SJCRH30 (cell line): ENCODE results near the gene RNF220. TPM values are rescaled to one million over a fixed set of nuclear protein-coding genes. Genes with fewer than 3 reads are reported as not detected.
A peak's percentile ranks its signal among the peaks of the same experiment; 100 is the strongest.

Experiments used
- DNase-seq, 2 experiments: peaks; one replicate each; pipeline ENCODE4 v3.0.0-alpha.2; 2015 to 2020
- H3K27ac ChIP-seq: fragments of 250-450 bp; sonication (Bioruptor Pico); 2 replicates; pipeline ENCODE4 v1.5.1; 2020; ENCODE audit warnings: mild to moderate bottlenecking, moderate library complexity
- H3K27me3 ChIP-seq: fragments of 250-450 bp; sonication (Bioruptor Pico); 2 replicates; pipeline ENCODE4 v1.5.1; 2020; ENCODE audit warnings: mild to moderate bottlenecking, moderate library complexity
- H3K36me3 ChIP-seq: fragments of 250-450 bp; sonication (Bioruptor Pico); 2 replicates; pipeline ENCODE4 v1.5.1; 2020; ENCODE audit warnings: mild to moderate bottlenecking, moderate library complexity
- H3K4me1 ChIP-seq: fragments of 250-450 bp; sonication (Bioruptor Pico); 2 replicates; pipeline ENCODE4 v1.5.1; 2020; ENCODE audit warnings: mild to moderate bottlenecking, moderate library complexity
- H3K4me3 ChIP-seq: fragments of 250-450 bp; sonication (Bioruptor Pico); 2 replicates; pipeline ENCODE4 v1.5.1; 2020; ENCODE audit warnings: mild to moderate bottlenecking, moderate library complexity
- H3K9me3 ChIP-seq: fragments of 250-450 bp; sonication (Bioruptor Pico); replicated peaks from 2 replicates; pipeline ENCODE4 v1.5.1; 2020; ENCODE audit warnings: mild to moderate bottlenecking, moderate library complexity
- total RNA-seq: library from RNA; depleted of rRNA; stranded (reverse); fragments of >200 nt; shearing (Covaris generic); gene quantifications from 2 replicates; pipeline ENCODE4 v1.2.3, GENCODE V29; 2014

The RNF220 gene
- total RNA-seq, 1 experiment from 2014 or later: 94.9 TPM

- H3K27ac ChIP-seq: no peak overlapping the region
- no peak for DNase-seq
- peaks cover 10% of the 10 kb centered on the region for H3K4me1 ChIP-seq
- no peaks in the 10 kb centered on the region for H3K9me3 ChIP-seq
- peaks cover 20% of the 10 kb centered on the region for H3K27me3 ChIP-seq
- H3K36me3 ChIP-seq: no peaks in the 10 kb centered on the region
- H3K4me3 ChIP-seq: no peak overlapping the region
Observed at GRCh38 chr1:44566281-44567046, 161.4 kb downstream of the RNF220 start.

- Histone ChIP-seq H3K4me3 (no peak overlapping the region), H3K4me1 (peaks cover 10% of the 10 kb centered on the region), H3K9me3 (no peaks in the 10 kb centered on the region), H3K27ac (no peak overlapping the region), H3K36me3 (no peaks in the 10 kb centered on the region), H3K27me3 (peaks cover 17% of the 10 kb centered on the region)
- no peak for DNase-seq
Observed at GRCh38 chr1:44568128-44568900, 163.3 kb downstream of the RNF220 start.

- no peak overlapping the region for H3K4me3 ChIP-seq
- no peak for DNase-seq
- peaks cover 10% of the 10 kb centered on the region for H3K27me3 ChIP-seq
- H3K4me1 ChIP-seq: peaks cover 10% of the 10 kb centered on the region
- H3K27ac ChIP-seq: no peak overlapping the region
- H3K36me3 ChIP-seq: no peaks in the 10 kb centered on the region
- no peaks in the 10 kb centered on the region for H3K9me3 ChIP-seq
Observed at GRCh38 chr1:44569491-44569890, 164.4 kb downstream of the RNF220 start.

GRCh38 chr1:44571712-44572571, 166.9 kb downstream of the RNF220 start:
- no peaks in the 10 kb centered on the region for H3K36me3 ChIP-seq
- no peak overlapping the region for H3K4me3 ChIP-seq
- H3K27ac ChIP-seq: no peak overlapping the region
- peak in 1 of 2 experiments; percentile 46 for DNase-seq
- peaks cover 10% of the 10 kb centered on the region for H3K27me3 ChIP-seq
- H3K9me3 ChIP-seq: no peaks in the 10 kb centered on the region
- peaks cover 28% of the 10 kb centered on the region for H3K4me1 ChIP-seq

GRCh38 chr1:44572572-44572879, 167.5 kb downstream of the RNF220 start:
- peaks cover 29% of the 10 kb centered on the region for H3K4me1 ChIP-seq
- no peaks in the 10 kb centered on the region for H3K36me3 ChIP-seq
- no peak for DNase-seq
- H3K9me3 ChIP-seq: no peaks in the 10 kb centered on the region
- H3K27me3 ChIP-seq: peaks cover 10% of the 10 kb centered on the region
- H3K27ac ChIP-seq: no peak overlapping the region
- H3K4me3 ChIP-seq: no peak overlapping the region

GRCh38 chr1:44575396-44575795, 170.3 kb downstream of the RNF220 start:
- Histone ChIP-seq H3K4me1 (peaks cover 29% of the 10 kb centered on the region), H3K27ac (peak overlapping the region; percentile 30; the same call in 1 of the 2 replicates), H3K9me3 (no peaks in the 10 kb centered on the region), H3K36me3 (no peaks in the 10 kb centered on the region), H3K27me3 (peaks cover 4% of the 10 kb centered on the region; the same call in 1 of the 2 replicates), H3K4me3 (no peak overlapping the region)
- peak in 1 of 2 experiments; percentile 49 for DNase-seq

- Histone ChIP-seq H3K36me3 (no peaks in the 10 kb centered on the region), H3K4me1 (peaks cover 29% of the 10 kb centered on the region), H3K4me3 (no peak overlapping the region), H3K27me3 (no peaks in the 10 kb centered on the region), H3K9me3 (no peaks in the 10 kb centered on the region), H3K27ac (peak overlapping the region; percentile 30; the same call in 1 of the 2 replicates)
- peak; percentile 29 to 42 for DNase-seq
Observed at GRCh38 chr1:44576456-44577150, 171.5 kb downstream of the RNF220 start.

GRCh38 chr1:44581205-44581604, 176.2 kb downstream of the RNF220 start:
- Histone ChIP-seq H3K9me3 (no peaks in the 10 kb centered on the region), H3K27ac (no peak overlapping the region), H3K4me1 (peaks cover 14% of the 10 kb centered on the region), H3K36me3 (no peaks in the 10 kb centered on the region), H3K27me3 (peaks cover 9% of the 10 kb centered on the region; the same call in 1 of the 2 replicates), H3K4me3 (no peak overlapping the region)
- DNase-seq: no peak

GRCh38 chr1:44584167-44584566, 179.1 kb downstream of the RNF220 start:
- Histone ChIP-seq H3K27me3 (peaks cover 9% of the 10 kb centered on the region), H3K4me1 (no peaks in the 10 kb centered on the region), H3K27ac (no peak overlapping the region), H3K36me3 (no peaks in the 10 kb centered on the region), H3K4me3 (no peak overlapping the region), H3K9me3 (no peaks in the 10 kb centered on the region)
- DNase-seq: no peak

- Histone ChIP-seq H3K4me3 (no peak overlapping the region), H3K27ac (no peak overlapping the region), H3K9me3 (no peaks in the 10 kb centered on the region), H3K4me1 (no peaks in the 10 kb centered on the region), H3K27me3 (peaks cover 9% of the 10 kb centered on the region), H3K36me3 (no peaks in the 10 kb centered on the region)
- no peak for DNase-seq
Observed at GRCh38 chr1:44585315-44585920, 180.4 kb downstream of the RNF220 start.

- Histone ChIP-seq H3K27ac (no peak overlapping the region), H3K4me3 (no peak overlapping the region)
- no peak for DNase-seq
Observed at GRCh38 chr1:44587796-44588460, 182.9 kb downstream of the RNF220 start.

GRCh38 chr1:44588551-44589210, 183.6 kb downstream of the RNF220 start:
- no peak overlapping the region for H3K27ac ChIP-seq
- H3K27me3 ChIP-seq: peaks cover 9% of the 10 kb centered on the region
- H3K9me3 ChIP-seq: no peaks in the 10 kb centered on the region
- H3K4me3 ChIP-seq: no peak overlapping the region
- no peaks in the 10 kb centered on the region for H3K4me1 ChIP-seq
- no peaks in the 10 kb centered on the region for H3K36me3 ChIP-seq
- no peak for DNase-seq

More at GRCh38 chr1:44587796-44588460, 182.9 kb downstream of the RNF220 start:
- Histone ChIP-seq H3K27me3 (peaks cover 9% of the 10 kb centered on the region), H3K36me3 (no peaks in the 10 kb centered on the region), H3K9me3 (no peaks in the 10 kb centered on the region), H3K4me1 (no peaks in the 10 kb centered on the region)

- no peak for DNase-seq
- H3K27ac ChIP-seq: no peak overlapping the region
- H3K27me3 ChIP-seq: peaks cover 5% of the 10 kb centered on the region
- no peaks in the 10 kb centered on the region for H3K4me1 ChIP-seq
- H3K36me3 ChIP-seq: no peaks in the 10 kb centered on the region
- H3K9me3 ChIP-seq: no peaks in the 10 kb centered on the region
- H3K4me3 ChIP-seq: no peak overlapping the region
Observed at GRCh38 chr1:44590475-44590874, 185.4 kb downstream of the RNF220 start.
